Inferior parietal cortex (tissue), 1 donor: ENCODE measurements around the gene NRG2.

Experiments
- DNase-seq: peaks from one replicate; pipeline ENCODE4 v3.0.0-alpha.2; 2016; ENCODE audit errors: extremely low spot score

Gene NRG2

GRCh38 chr5:139856714-139857113 is 186.4 kb downstream of the NRG2 start:
- DNase-seq, result no peak

GRCh38 chr5:139855946-139856540 is 187.1 kb downstream of the NRG2 start:
- DNase-seq, result no peak

GRCh38 chr5:139855451-139855850 is 187.6 kb downstream of the NRG2 start:
- no peak for DNase-seq

- no peak for DNase-seq
Measured at GRCh38 chr5:139854953-139855352, 188.1 kb downstream of the NRG2 start.

GRCh38 chr5:139854029-139854605 is 189.0 kb downstream of the NRG2 start:
- no peak for DNase-seq

GRCh38 chr5:139852696-139853095 is 190.4 kb downstream of the NRG2 start:
- no peak for DNase-seq

GRCh38 chr5:139851558-139851957 is 191.5 kb downstream of the NRG2 start:
- DNase-seq, result no peak

- DNase-seq, result no peak
Measured at GRCh38 chr5:139850423-139851016, 192.6 kb downstream of the NRG2 start.

GRCh38 chr5:139849942-139850341 is 193.2 kb downstream of the NRG2 start:
- DNase-seq, result no peak

GRCh38 chr5:139849501-139849900 is 193.6 kb downstream of the NRG2 start:
- DNase-seq, result no peak

- no peak for DNase-seq
Measured at GRCh38 chr5:139848508-139849100, 194.5 kb downstream of the NRG2 start.

- DNase-seq, result peak; percentile 36
Measured at GRCh38 chr5:139847790-139848507, 195.2 kb downstream of the NRG2 start.

- no peak for DNase-seq
Measured at GRCh38 chr5:139847091-139847490, 196.0 kb downstream of the NRG2 start.

GRCh38 chr5:139845846-139846681 is 197.0 kb downstream of the NRG2 start:
- DNase-seq, result no peak

- DNase-seq, result peak; percentile 85
Measured at GRCh38 chr5:139844472-139845145, 198.5 kb downstream of the NRG2 start.

- DNase-seq, result no peak
Measured at GRCh38 chr5:139843991-139844390, 199.1 kb downstream of the NRG2 start.

- no peak for DNase-seq
Measured at GRCh38 chr5:139842321-139842720, 200.8 kb downstream of the NRG2 start.

GRCh38 chr5:139841549-139841948 is 201.6 kb downstream of the NRG2 start:
- DNase-seq, result no peak

GRCh38 chr5:139839918-139840317 is 203.2 kb downstream of the NRG2 start:
- no peak for DNase-seq

GRCh38 chr5:139839232-139839815 is 203.8 kb downstream of the NRG2 start:
- no peak for DNase-seq
